Gastrocnemius medialis (tissue), 4 donors: ENCODE measurements around the gene TRAPPC8. TPM values are rescaled to one million over a fixed set of nuclear protein-coding genes. Genes with fewer than 3 reads are reported as not detected.

Experiments used
- ATAC-seq, 2 donors: fragments of 150-250 bp; one replicate each; pipeline ENCODE4 v1.9.1; 2016
- DNase-seq, 2 donors: peaks; one replicate each; pipeline ENCODE4 v3.0.0-alpha.2; 2019
- H3K27ac ChIP-seq, 4 donors: fragments of 200-600 bp; sonication (generic); 1 replicate in 1 of 4; 2 replicates in 3 of 4; pipeline ENCODE4 v1.5.1; 2016 to 2018; ENCODE audit warnings: mild to moderate bottlenecking in 2 of 4, moderate library complexity in 1 of 4
- H3K27me3 ChIP-seq, 3 donors: fragments of 200-600 bp; sonication (generic) in 2 of 3; 1 replicate in 1 of 3; 2 replicates in 2 of 3; pipeline versions ENCODE4 v1.5.1 to v1.6.0; 2016 to 2019; ENCODE audit warnings: mild to moderate bottlenecking in 1 of 3, moderate library complexity in 1 of 3
- H3K36me3 ChIP-seq, 2 donors: fragments of 200-600 bp; sonication (generic) in 1 of 2; one replicate each; pipeline ENCODE4 v1.5.1; 2017 to 2018
- H3K4me1 ChIP-seq, 2 donors: fragments of 200-600 bp; sonication (generic) in 1 of 2; one replicate each; pipeline ENCODE4 v1.5.1; 2016 to 2017; ENCODE audit warnings: mild to moderate bottlenecking in 2 of 2
- H3K4me3 ChIP-seq, 4 donors: fragments of 200-600 bp; sonication (generic) in 3 of 4; 1 replicate in 1 of 4; 2 replicates in 3 of 4; pipeline ENCODE4 v1.5.1; 2016 to 2019; ENCODE audit warnings: mild to moderate bottlenecking in 2 of 4
- H3K9me3 ChIP-seq, 3 donors: fragments of 200-600 bp; sonication (generic) in 2 of 3; 1 replicate in 1 of 3; 2 replicates in 2 of 3; pipeline ENCODE4 v1.5.1; 2016 to 2019
- CTCF ChIP-seq, 5 experiments: fragments of 450-650 bp in 3 of 5; fragments of 200-600 bp in 2 of 5; sonication (generic) in 2 of 5; IDR thresholded peaks in 4 of 5; conservative IDR thresholded peaks in 1 of 5; 1 replicate in 4 of 5; 2 replicates in 1 of 5; pipeline ENCODE4 v1.5.1; 2016 to 2019; ENCODE audit warnings: antibody characterized with exemption in 5 of 5, mild to moderate bottlenecking in 3 of 5, moderate library complexity in 3 of 5
- POLR2A ChIP-seq, 2 donors: fragments of 450-650 bp; IDR thresholded peaks; one replicate each; pipeline ENCODE4 v1.6.1; 2017; ENCODE audit warnings: antibody characterized with exemption in 2 of 2, mild to moderate bottlenecking in 2 of 2, moderate library complexity in 2 of 2
- in situ Hi-C, 4 donors: fragments of 200-750 bp; cut with MboI; loops; one replicate each; pipeline versions ENCODE4 v1.15.0 to v1.8.0; 2017; ENCODE audit warnings: low sequenced_read_pairs in 4 of 4
- intact Hi-C: fragments of 100-400 bp; cut with DNase I; formaldehyde crosslinking; loops from one replicate; pipeline ENCODE4 v1.15.1; 2023; ENCODE audit warnings: low total_unique reads
- total RNA-seq, 4 donors: library from RNA; depleted of rRNA; stranded (reverse); fragments of >200 nt; gene quantifications; one replicate each; pipeline versions ENCODE4 v1.1.0 to v1.2.3, GENCODE V29; 2016

TRAPPC8 gene
- total RNA-seq, 4 donors from 2014 or later = 29.8 to 40.7 (median 39.1) TPM

- no peak for ATAC-seq
- no peaks in the 10 kb centered on the region for H3K27me3 ChIP-seq
- no peaks in the 10 kb centered on the region for H3K36me3 ChIP-seq
- no peak for TF ChIP-seq CTCF (IDR thresholded peaks at IDR 0.05 in 4 of 5, conservative IDR thresholded peaks at IDR 0.05 in 1 of 5)
- no peak for TF ChIP-seq POLR2A (IDR thresholded peaks at IDR 0.05)
- no peak overlapping the region for H3K4me3 ChIP-seq
- no peaks in the 10 kb centered on the region for H3K4me1 ChIP-seq
- no peak overlapping the region for H3K27ac ChIP-seq
- in situ Hi-C loops (no loop called here), intact Hi-C loops (no loop called here)
- H3K9me3 ChIP-seq = no peaks in the 10 kb centered on the region
- DNase-seq = no peak
Measured at GRCh38 chr18:31789409-31789808, 153.5 kb downstream of the TRAPPC8 start.

- intact Hi-C loops = no loop called here
- Histone ChIP-seq H3K9me3 (peaks cover 0 to 9% (median 5%) of the 10 kb centered on the region in 3 donors), H3K4me3 (no peak overlapping the region), H3K27me3 (no peaks in the 10 kb centered on the region), H3K27ac (no peak overlapping the region), H3K4me1 (no peaks in the 10 kb centered on the region), H3K36me3 (no peaks in the 10 kb centered on the region)
- ATAC-seq (no peak), DNase-seq (no peak)
- in situ Hi-C loops = no loop called here
- TF ChIP-seq POLR2A (IDR thresholded peaks at IDR 0.05) = no peak
- no peak for TF ChIP-seq CTCF (IDR thresholded peaks at IDR 0.05 in 4 of 5, conservative IDR thresholded peaks at IDR 0.05 in 1 of 5)
Measured at GRCh38 chr18:31783059-31783458, 159.9 kb downstream of the TRAPPC8 start.

Other genes starting within 250 kb of the TRAPPC8 start
- not detected for gene SLC25A52, start 182.2 kb downstream of the TRAPPC8 start, total RNA-seq
- gene RNF125, start 75.7 kb upstream of the TRAPPC8 start, total RNA-seq = 1 to 10 TPM in 3 of 4 donors, under 1 TPM in 1; 0.85 to 6.4 (median 3.1) TPM
- gene RNF138, start 148.7 kb upstream of the TRAPPC8 start, total RNA-seq = 10 to 100 TPM in 2 of 4 donors, 1 to 10 TPM in 2; 4.9 to 23.7 (median 9.1) TPM
- under 1 TPM in 1 of 4 donors, not detected in 3; 0.49 TPM for gene MEP1B, start 246.9 kb upstream of the TRAPPC8 start, total RNA-seq